Stomach (tissue), 9 donors: ENCODE data around the gene THOC6. TPM values are rescaled to one million over a fixed set of nuclear protein-coding genes. Genes with fewer than 3 reads are reported as not detected.
A peak's percentile ranks its signal among the peaks of the same experiment; 100 is the strongest.

Experiments used
- DNase-seq, 2 donors: peaks; one replicate each; pipeline versions ENCODE4 v3.0.0 to v3.0.0-alpha.2; 2013 to 2019
- H3K27ac ChIP-seq, 5 donors: fragments of 200-600 bp in 4 of 5; sonication (generic) in 4 of 5; one replicate each; pipeline ENCODE4 v1.5.1; 2013 to 2019; ENCODE audit warnings: mild to moderate bottlenecking in 1 of 5, moderate library complexity in 1 of 5
- H3K27me3 ChIP-seq, 3 donors: fragments of 200-600 bp; sonication (generic); one replicate each; pipeline ENCODE4 v1.5.1; 2017 to 2019; ENCODE audit warnings: mixed run types in 1 of 3
- H3K36me3 ChIP-seq, 4 donors: fragments of 200-600 bp; sonication (generic); 1 replicate in 3 of 4; 2 replicates in 1 of 4; pipeline ENCODE4 v1.5.1; 2016 to 2019
- H3K4me1 ChIP-seq, 4 donors: fragments of 200-600 bp; sonication (generic); one replicate each; pipeline ENCODE4 v1.5.1; 2016 to 2019
- H3K4me3 ChIP-seq, 4 donors: fragments of 200-600 bp; sonication (generic) in 3 of 4; one replicate each; pipeline ENCODE4 v1.5.1; 2016 to 2019; ENCODE audit warnings: mild to moderate bottlenecking in 1 of 4
- H3K9me3 ChIP-seq, 4 donors: fragments of 200-600 bp; sonication (generic); one replicate each; pipeline ENCODE4 v1.5.1; 2016 to 2019
- CTCF ChIP-seq, 7 experiments: fragments of 450-650 bp in 4 of 7; fragments of 200-600 bp in 3 of 7; sonication (generic) in 3 of 7; IDR thresholded peaks; one replicate each; pipeline ENCODE4 v1.5.1; 2016 to 2019; ENCODE audit warnings: antibody characterized with exemption in 7 of 7, control low read depth in 2 of 7, mild to moderate bottlenecking in 1 of 7
- EP300 ChIP-seq: sonication (generic); formaldehyde crosslinking; IDR thresholded peaks from one replicate; pipeline ENCODE4 v1.6.1; 2017; ENCODE audit warnings: antibody characterized with exemption
- POLR2A ChIP-seq, 4 donors: fragments of 450-650 bp; IDR thresholded peaks; one replicate each; pipeline ENCODE4 v1.6.1; 2016; ENCODE audit warnings: antibody characterized with exemption in 4 of 4, control low read depth in 2 of 4, mild to moderate bottlenecking in 1 of 4, moderate library complexity in 1 of 4
- POLR2AphosphoS5 ChIP-seq, 3 donors: sonication (generic); formaldehyde crosslinking; IDR thresholded peaks; one replicate each; pipeline ENCODE4 v1.6.1; 2016; ENCODE audit warnings: antibody characterized with exemption in 3 of 3
- WGBS, 5 donors: extraction: QIAGEN DNeasy Blood & Tissue Kit in 3 of 5; methylation state at CpG; one replicate each; pipeline versions ENCODE4 v1.1.5 to v1.1.7; 2013 to 2018; 5-methylcytosine and 5-hydroxymethylcytosine counted together
- intact Hi-C: fragments of 100-400 bp; cut with DNase I; formaldehyde crosslinking; loops from one replicate; pipeline ENCODE4 v1.15.1; 2023; ENCODE audit warnings: low total_unique reads
- polyA plus RNA-seq, 3 donors: library from polyadenylated mRNA; stranded (reverse); fragments of 200-250 nt; gene quantifications; one replicate each; pipeline ENCODE4 v1.2.3, GENCODE V29; 2013
- total RNA-seq, 5 donors: library from RNA; depleted of rRNA; stranded (reverse); fragments of >200 nt; gene quantifications; one replicate each; pipeline versions ENCODE4 v1.1.0 to v1.2.3, GENCODE V29; 2014 to 2016
- donor health status: healthy with polysubstance abuse.
- donor health status: Bipolar disorder and iron deficiency.
- donor health status: healthy.

THOC6 gene
- total and polyA plus RNA-seq, 8 donors: 10.5 to 97.9 (median 22.3) TPM; not detected in 1

- peaks cover 0 to 43% (median 8%) of the 10 kb centered on the region in 3 donors for H3K27me3 ChIP-seq
- H3K4me1 ChIP-seq: peaks cover 6 to 32% (median 23%) of the 10 kb centered on the region in 4 donors
- TF ChIP-seq CTCF (IDR thresholded peaks at IDR 0.05) (no peak), POLR2AphosphoS5 (IDR thresholded peaks at IDR 0.05) (no peak), EP300 (no peak), POLR2A (IDR thresholded peaks at IDR 0.05) (no peak)
- no peak overlapping the region for H3K27ac ChIP-seq
- H3K36me3 ChIP-seq: no peaks in the 10 kb centered on the region
- no peaks in the 10 kb centered on the region for H3K9me3 ChIP-seq
- H3K4me3 ChIP-seq: no peak overlapping the region
- intact Hi-C loops: no loop called here
- peak in 1 of 2 donors; percentile 59 for DNase-seq
- 55 to 79% (median 75%) methylated on average over 7 to 8 of the region's 8 CpGs for WGBS, 5 donors
These were observed 36.0 kb upstream of the THOC6 start for GRCh38 chr16:2987833-2988232.

GRCh38 chr16:2988590-2989099 is 35.2 kb upstream of the THOC6 start:
- TF ChIP-seq CTCF (IDR thresholded peaks at IDR 0.05) (no peak), POLR2A (IDR thresholded peaks at IDR 0.05) (no peak), POLR2AphosphoS5 (IDR thresholded peaks at IDR 0.05) (no peak), EP300 (no peak)
- 70 to 88% (median 80%) methylated on average over 8 of the region's 8 CpGs for WGBS, 5 donors
- H3K36me3 ChIP-seq: no peaks in the 10 kb centered on the region
- H3K27ac ChIP-seq: no peak overlapping the region
- no peak for DNase-seq
- H3K4me3 ChIP-seq: no peak overlapping the region
- H3K9me3 ChIP-seq: no peaks in the 10 kb centered on the region
- H3K4me1 ChIP-seq: peaks cover 6 to 27% (median 19%) of the 10 kb centered on the region in 4 donors
- H3K27me3 ChIP-seq: peaks cover 0 to 43% (median 8%) of the 10 kb centered on the region in 3 donors
- intact Hi-C loops: no loop called here

- no peak for TF ChIP-seq POLR2A (IDR thresholded peaks at IDR 0.05)
- no peak for TF ChIP-seq EP300
- no peak for TF ChIP-seq CTCF (IDR thresholded peaks at IDR 0.05)
- TF ChIP-seq POLR2AphosphoS5 (IDR thresholded peaks at IDR 0.05): no peak
- WGBS, 5 donors: 29 to 62% (median 52%) methylated on average over 7 to 10 of the region's 10 CpGs
- peaks cover 0 to 53% (median 8%) of the 10 kb centered on the region in 3 donors for H3K27me3 ChIP-seq
- H3K36me3 ChIP-seq: no peaks in the 10 kb centered on the region
- no peak overlapping the region for H3K4me3 ChIP-seq
- DNase-seq: peak; percentile 42 to 73
- H3K4me1 ChIP-seq: peaks cover 0 to 7% (median 1%) of the 10 kb centered on the region in 4 donors
- no peak overlapping the region for H3K27ac ChIP-seq
- no peaks in the 10 kb centered on the region for H3K9me3 ChIP-seq
- intact Hi-C loops: no loop called here
These were observed 32.9 kb upstream of the THOC6 start for GRCh38 chr16:2990891-2991290.

GRCh38 chr16:2991566-2992261 is 32.1 kb upstream of the THOC6 start:
- Histone ChIP-seq H3K27me3 (peaks cover 0 to 61% (median 8%) of the 10 kb centered on the region in 3 donors), H3K4me3 (no peak overlapping the region), H3K27ac (no peak overlapping the region), H3K36me3 (no peaks in the 10 kb centered on the region), H3K4me1 (peaks cover 0 to 4% (median 0%) of the 10 kb centered on the region in 4 donors), H3K9me3 (no peaks in the 10 kb centered on the region)
- intact Hi-C loops: no loop called here
- 76 to 84% (median 81%) methylated on average over 8 to 12 of the region's 12 CpGs for WGBS, 5 donors
- DNase-seq: no peak
- TF ChIP-seq CTCF (IDR thresholded peaks at IDR 0.05) (no peak), POLR2AphosphoS5 (IDR thresholded peaks at IDR 0.05) (no peak), POLR2A (IDR thresholded peaks at IDR 0.05) (no peak), EP300 (no peak)
